ENCODE measurements around the gene PUM1. TPM values are rescaled to one million over a fixed set of nuclear protein-coding genes. Genes with fewer than 3 reads are reported as not detected.
A peak's percentile ranks its signal among the peaks of the same experiment; 100 is the strongest.
"Not testable (repeated sequence)": the region's sequence is repeated elsewhere in the genome, so short reads cannot be mapped to it uniquely, and the experiment has no call there.

PUM1 gene
- total RNA-seq, 1 experiment from 2014 or later: 109 TPM

GRCh38 chr1:30950053-30950452 is 115.5 kb downstream of the PUM1 start:
- DNase-seq (ENCODE audit: low read depth, low spot score) (no peak), ATAC-seq (no peak)
- H3K36me3 ChIP-seq (ENCODE audit: control insufficient read depth, insufficient read depth, low read length): peaks cover 55% of the 10 kb centered on the region
- POLR2A ChIA-PET: no interaction called here
- CTCF ChIA-PET: no interaction called here
- H3K27ac ChIP-seq (ENCODE audit: low read length): no peak overlapping the region
- H3K4me3 ChIP-seq (ENCODE audit: low read depth in 2 of 2, low read length in 2 of 2): no peak overlapping the region
- no peaks in the 10 kb centered on the region for H3K4me1 ChIP-seq (ENCODE audit: control insufficient read depth, insufficient read depth, low read length)
- TF ChIP-seq REST (IDR thresholded peaks at IDR 0.05; ENCODE audit: insufficient read depth in 1 of 2, low read depth in 2 of 2, low read length in 1 of 2) (no peak), TCF7L2 (IDR thresholded peaks at IDR 0.05; ENCODE audit: low read depth, low read length) (no peak), CTCF (IDR thresholded peaks at IDR 0.05) (no peak), SIN3A (IDR thresholded peaks at IDR 0.05; ENCODE audit: borderline replicate concordance, insufficient read depth, low read depth, low read length) (no peak), POLR2AphosphoS5 (IDR thresholded peaks at IDR 0.05; ENCODE audit: low read depth, low read length) (no peak)
- no peaks in the 10 kb centered on the region for H3K9me3 ChIP-seq (ENCODE audit: control insufficient read depth, insufficient read depth, low read depth, low read length)
- BruUV-seq (replicated peaks): no TSS peak
- in situ Hi-C loops (cut with HindIII; ENCODE audit: low pct_unique_long_range_greater_than_20kb, low sequenced_read_pairs) (no loop called here), intact Hi-C loops (cut with micrococcal nuclease; ENCODE audit: unreplicated experiment) (no loop called here)
- H3K27me3 ChIP-seq (ENCODE audit: control insufficient read depth, insufficient read depth, low read length): no peaks in the 10 kb centered on the region

- ATAC-seq; intact Hi-C loops (cut with micrococcal nuclease; ENCODE audit: unreplicated experiment); CTCF ChIA-PET; POLR2A ChIA-PET; BruUV-seq (replicated peaks); in situ Hi-C loops (cut with HindIII; ENCODE audit: low pct_unique_long_range_greater_than_20kb, low sequenced_read_pairs); DNase-seq (ENCODE audit: low read depth, low spot score); H3K9me3 ChIP-seq (ENCODE audit: control insufficient read depth, insufficient read depth, low read depth, low read length); H3K4me1 ChIP-seq (ENCODE audit: control insufficient read depth, insufficient read depth, low read length); H3K27me3 ChIP-seq (ENCODE audit: control insufficient read depth, insufficient read depth, low read length); H3K27ac ChIP-seq (ENCODE audit: low read length); H3K4me3 ChIP-seq (ENCODE audit: low read depth in 2 of 2, low read length in 2 of 2): not testable (repeated sequence)
- H3K36me3 ChIP-seq (ENCODE audit: control insufficient read depth, insufficient read depth, low read length): peaks cover 55% of the 10 kb centered on the region
Measured at GRCh38 chr1:30949487-30949838, 116.1 kb downstream of the PUM1 start.

GRCh38 chr1:30948813-30949486 is 116.6 kb downstream of the PUM1 start:
- H3K27ac ChIP-seq (ENCODE audit: low read length); H3K4me1 ChIP-seq (ENCODE audit: control insufficient read depth, insufficient read depth, low read length); H3K27me3 ChIP-seq (ENCODE audit: control insufficient read depth, insufficient read depth, low read length); H3K4me3 ChIP-seq (ENCODE audit: low read depth in 2 of 2, low read length in 2 of 2); CTCF ChIA-PET; DNase-seq (ENCODE audit: low read depth, low spot score); POLR2A ChIA-PET; H3K9me3 ChIP-seq (ENCODE audit: control insufficient read depth, insufficient read depth, low read depth, low read length); intact Hi-C loops (cut with micrococcal nuclease; ENCODE audit: unreplicated experiment); in situ Hi-C loops (cut with HindIII; ENCODE audit: low pct_unique_long_range_greater_than_20kb, low sequenced_read_pairs): not testable (repeated sequence)
- ATAC-seq: 0 out of 2 replicates have a peak, but pooled peaks have one; percentile 28
- BruUV-seq (replicated peaks): TSS peak; percentile 49
- H3K36me3 ChIP-seq (ENCODE audit: control insufficient read depth, insufficient read depth, low read length): peaks cover 50% of the 10 kb centered on the region

All from Panc1 (cell line).